Effector memory CD4-positive, alpha-beta T cell (primary cell): ENCODE results near the gene HAUS8.

ENCODE experiments used
- DNase-seq, 3 donors: peaks; one replicate each; pipeline ENCODE4 v3.0.0-alpha.2; 2020
- H3K27ac ChIP-seq: 2 replicates; pipeline ENCODE4 v1.7.0; 2013; ENCODE audit warnings: mild to moderate bottlenecking, low read length, moderate library complexity; ENCODE audit not compliant: insufficient read depth, poor library complexity, severe bottlenecking
- H3K27me3 ChIP-seq: replicated peaks from 2 replicates; pipeline ENCODE4 v1.7.0; 2013; ENCODE audit warnings: mild to moderate bottlenecking, low read length; ENCODE audit not compliant: insufficient read depth, control insufficient read depth, poor library complexity, severe bottlenecking
- H3K36me3 ChIP-seq: 2 replicates; pipeline ENCODE4 v1.7.0; 2013; ENCODE audit warnings: mild to moderate bottlenecking, low read length, moderate library complexity; ENCODE audit not compliant: control insufficient read depth, insufficient read depth
- H3K4me1 ChIP-seq: 2 replicates; pipeline ENCODE4 v1.7.0; 2013; ENCODE audit warnings: low read length, mild to moderate bottlenecking; ENCODE audit not compliant: control insufficient read depth, insufficient read depth, poor library complexity, severe bottlenecking
- H3K4me3 ChIP-seq: 2 replicates; pipeline ENCODE4 v1.7.0; 2013; ENCODE audit warnings: low read length, low read depth, mild to moderate bottlenecking; ENCODE audit not compliant: insufficient read depth, poor library complexity, severe bottlenecking
- H3K9me3 ChIP-seq: 2 replicates; pipeline ENCODE4 v1.7.0; 2013; ENCODE audit warnings: mild to moderate bottlenecking, low read length, moderate library complexity; ENCODE audit not compliant: control insufficient read depth

The HAUS8 gene

DNA sequence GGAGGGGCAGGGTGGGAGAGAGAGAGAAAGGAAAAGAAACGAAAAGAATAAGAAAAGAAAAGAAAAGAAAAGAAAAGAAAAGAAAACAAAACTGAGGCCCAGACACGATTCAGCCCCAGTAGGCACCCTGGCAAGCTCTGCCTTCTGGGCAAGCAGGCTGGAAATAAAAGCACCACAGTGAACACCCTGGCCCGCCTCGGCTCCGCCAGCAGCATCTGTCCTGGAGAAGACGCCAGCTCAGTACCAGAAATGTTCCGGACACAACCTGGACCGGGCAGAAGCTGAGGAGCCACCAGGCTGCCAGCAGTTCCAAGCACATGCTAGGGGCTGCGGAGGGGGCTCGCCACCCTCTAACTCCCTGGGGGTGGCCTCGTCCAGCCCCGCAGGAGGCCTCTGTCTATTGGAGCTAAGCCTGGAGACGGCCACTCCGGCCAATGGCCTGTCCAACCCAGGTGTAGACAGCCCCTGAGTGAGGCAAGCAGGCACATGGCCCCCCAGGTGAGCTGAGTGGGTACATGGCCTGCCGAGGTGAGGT, 37.2 kb downstream of the HAUS8 start:
- DNase-seq: no peak
- H3K4me3 ChIP-seq: no peak overlapping the region
- no peaks in the 10 kb centered on the region for H3K9me3 ChIP-seq

GRCh38 chr19:17037184-17037583, 38.1 kb downstream of the HAUS8 start:
- H3K27me3 ChIP-seq: no peaks in the 10 kb centered on the region
- no peaks in the 10 kb centered on the region for H3K36me3 ChIP-seq
- H3K4me3 ChIP-seq: no peak overlapping the region
- H3K9me3 ChIP-seq: no peaks in the 10 kb centered on the region
- H3K4me1 ChIP-seq: no peaks in the 10 kb centered on the region
- DNase-seq: no peak
- no peak overlapping the region for H3K27ac ChIP-seq

More for the DNA sequence above, 37.2 kb downstream of the HAUS8 start:
- Histone ChIP-seq H3K36me3 (no peaks in the 10 kb centered on the region), H3K27me3 (no peaks in the 10 kb centered on the region), H3K27ac (no peak overlapping the region), H3K4me1 (no peaks in the 10 kb centered on the region)

DNA sequence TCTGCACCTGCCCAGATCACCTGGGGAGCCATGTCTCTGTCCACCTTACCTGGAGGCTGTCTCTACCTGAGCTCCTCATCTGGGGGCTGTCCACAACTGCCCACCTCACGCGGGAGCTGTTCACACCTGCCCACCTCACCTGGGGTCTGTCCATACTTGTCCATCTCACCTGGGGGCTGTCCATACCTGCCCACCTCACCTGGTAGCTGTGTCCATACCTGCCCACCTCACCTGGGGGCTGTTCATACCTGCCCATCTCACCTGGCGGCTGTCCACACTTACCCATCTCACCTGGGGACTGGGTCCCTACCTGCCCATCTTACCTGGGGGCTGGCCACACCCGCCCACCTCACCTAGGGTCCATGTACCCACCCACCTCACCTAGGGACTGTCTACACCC, 38.6 kb downstream of the HAUS8 start:
- H3K27ac ChIP-seq: no peak overlapping the region
- H3K36me3 ChIP-seq: no peaks in the 10 kb centered on the region
- no peak for DNase-seq
- H3K4me1 ChIP-seq: no peaks in the 10 kb centered on the region
- no peaks in the 10 kb centered on the region for H3K27me3 ChIP-seq
- no peak overlapping the region for H3K4me3 ChIP-seq
- H3K9me3 ChIP-seq: no peaks in the 10 kb centered on the region

DNA sequence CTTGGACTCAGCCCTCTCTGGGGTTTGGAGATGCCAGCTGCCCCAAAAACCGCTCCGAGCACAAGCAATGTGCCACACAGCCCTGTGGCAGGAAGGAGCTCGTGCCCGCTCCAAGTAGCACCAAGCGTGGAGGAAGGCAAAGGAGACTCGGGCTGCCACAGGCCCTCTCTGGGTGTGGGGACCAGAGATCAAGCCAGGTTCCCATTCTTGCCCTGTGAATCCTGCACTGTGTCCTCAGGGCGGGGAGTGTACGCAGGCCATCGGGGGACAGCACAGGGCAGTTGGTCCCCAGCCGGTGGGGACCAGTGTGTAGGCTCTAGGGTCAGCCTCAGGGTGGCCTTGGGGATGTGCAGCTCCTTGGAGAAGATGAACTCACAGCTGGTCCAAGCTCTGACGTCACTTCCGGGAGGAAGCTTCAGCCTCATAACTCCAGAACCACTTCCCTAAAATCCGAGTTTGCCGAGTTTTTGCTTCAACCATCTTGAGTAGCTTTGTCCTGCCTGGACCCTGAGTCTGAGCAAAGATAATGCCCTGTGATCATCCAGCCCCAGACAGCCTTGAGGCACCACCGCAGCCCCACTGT, 39.3 kb downstream of the HAUS8 start:
- H3K36me3 ChIP-seq: no peaks in the 10 kb centered on the region
- no peaks in the 10 kb centered on the region for H3K27me3 ChIP-seq
- no peaks in the 10 kb centered on the region for H3K4me1 ChIP-seq
- H3K4me3 ChIP-seq: no peak overlapping the region
- H3K9me3 ChIP-seq: no peaks in the 10 kb centered on the region
- DNase-seq: no peak
- no peak overlapping the region for H3K27ac ChIP-seq

GRCh38 chr19:17031741-17032140, 43.5 kb downstream of the HAUS8 start:
- H3K9me3 ChIP-seq: no peaks in the 10 kb centered on the region
- DNase-seq: no peak
- no peaks in the 10 kb centered on the region for H3K4me1 ChIP-seq
- H3K27ac ChIP-seq: no peak overlapping the region
- no peak overlapping the region for H3K4me3 ChIP-seq
- no peaks in the 10 kb centered on the region for H3K36me3 ChIP-seq
- H3K27me3 ChIP-seq: peaks cover 10% of the 10 kb centered on the region

GRCh38 chr19:17027535-17027975, 47.7 kb downstream of the HAUS8 start:
- Histone ChIP-seq H3K36me3 (no peaks in the 10 kb centered on the region), H3K27ac (no peak overlapping the region), H3K4me1 (peaks cover 7% of the 10 kb centered on the region), H3K4me3 (no peak overlapping the region), H3K27me3 (peaks cover 10% of the 10 kb centered on the region), H3K9me3 (no peaks in the 10 kb centered on the region)
- no peak for DNase-seq

DNA sequence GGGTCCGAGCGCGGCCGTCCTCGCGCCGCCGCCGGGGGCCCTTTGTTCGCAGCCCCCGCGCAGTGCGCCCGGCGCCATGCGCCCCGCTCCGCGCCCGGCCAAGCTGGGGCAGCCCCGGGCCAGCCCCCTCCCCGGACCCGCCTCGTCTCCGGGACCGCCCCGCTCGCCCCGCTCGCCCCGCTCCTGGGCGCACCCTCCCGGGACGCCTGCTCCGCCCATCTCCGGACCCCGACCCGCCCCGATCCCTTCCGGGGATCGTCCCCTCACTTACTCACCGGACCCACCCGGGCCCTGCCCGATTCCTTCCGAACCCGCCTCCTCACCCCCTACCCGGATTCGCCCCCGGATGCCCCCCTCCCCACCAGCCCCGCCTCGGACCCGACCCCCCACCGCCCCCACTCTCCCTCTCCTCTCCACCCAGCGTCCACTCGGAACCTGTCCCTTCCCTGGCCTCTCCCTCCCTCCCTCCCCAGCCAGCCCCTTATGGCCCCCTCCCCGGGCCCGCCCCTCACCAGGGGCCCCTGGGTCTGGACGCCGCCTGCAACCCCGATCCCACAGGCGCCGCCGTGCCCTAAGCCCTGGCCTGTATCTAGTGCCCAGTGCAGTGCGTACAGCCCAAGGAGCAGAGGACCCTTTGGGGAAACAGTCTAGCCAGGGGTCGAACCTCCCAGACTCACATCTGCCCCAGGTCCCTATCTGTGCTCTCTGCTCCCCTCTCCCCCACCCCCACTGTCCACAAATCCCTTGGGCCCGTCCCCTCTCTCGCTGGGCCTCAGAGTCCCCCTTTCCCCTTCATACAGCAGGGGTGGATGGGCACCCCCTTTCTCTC, 48.3 kb downstream of the HAUS8 start, which contains the start of gene CPAMD8:
Gene CPAMD8 (minus strand): TSS at position 105 of the 829 bp plus-strand sequence. CDS start 168 bp downstream, outside the sequence.
- Histone ChIP-seq H3K4me3 (peak within 1 kb of the TSS; percentile 44), H3K4me1 (peaks cover 7% of the 10 kb centered on the region), H3K9me3 (no peaks in the 10 kb centered on the region), H3K36me3 (no peaks in the 10 kb centered on the region), H3K27me3 (peaks cover 10% of the 10 kb centered on the region), H3K27ac (no peak within 1 kb of the TSS)
- no peak for DNase-seq

GRCh38 chr19:17025991-17026658, 49.1 kb downstream of the HAUS8 start:
- no peaks in the 10 kb centered on the region for H3K9me3 ChIP-seq
- peak overlapping the region; percentile 44 for H3K4me3 ChIP-seq
- H3K4me1 ChIP-seq: peaks cover 7% of the 10 kb centered on the region
- DNase-seq: no peak
- H3K27ac ChIP-seq: no peak overlapping the region
- peaks cover 10% of the 10 kb centered on the region for H3K27me3 ChIP-seq
- H3K36me3 ChIP-seq: no peaks in the 10 kb centered on the region

- DNase-seq: no peak
- no peaks in the 10 kb centered on the region for H3K9me3 ChIP-seq
- no peak overlapping the region for H3K27ac ChIP-seq
- H3K36me3 ChIP-seq: no peaks in the 10 kb centered on the region
- peaks cover 7% of the 10 kb centered on the region for H3K4me1 ChIP-seq
- no peak overlapping the region for H3K4me3 ChIP-seq
- H3K27me3 ChIP-seq: peaks cover 10% of the 10 kb centered on the region
Measured at GRCh38 chr19:17025361-17025760, 49.9 kb downstream of the HAUS8 start.
